Astrocyte (in vitro differentiated cells and primary cell): ENCODE measurements around the gene SLC35G3.

ENCODE experiments used
- CTCF ChIP-seq: IDR thresholded peaks from 2 replicates; pipeline ENCODE4 v1.5.1; 2011; ENCODE audit warnings: low read depth, mild to moderate bottlenecking, inconsistent platforms, low read length, moderate library complexity; ENCODE audit not compliant: insufficient read depth
- EZH2 ChIP-seq: IDR thresholded peaks from 2 replicates; pipeline ENCODE4 v1.6.1; 2012; ENCODE audit warnings: mild to moderate bottlenecking, low read length, inconsistent platforms; ENCODE audit not compliant: insufficient read depth

- TF ChIP-seq CTCF (peak; percentile 17), EZH2 (no peak)
Measured at GRCh38 chr17:35242158-35242804, 48.1 kb upstream of the SLC35G3 start.
